Measurements from ENCODE around the gene SPON2. TPM values are rescaled to one million over a fixed set of nuclear protein-coding genes. Genes with fewer than 3 reads are reported as not detected.

SPON2 gene
- total RNA-seq, 2 donors from 2014 or later, result 7.0 to 17.4 TPM

- Mint-ChIP-seq H3K27ac (peak overlapping the region in 1 of 2 donors; percentile 36), H3K36me3 (no peaks in the 10 kb centered on the region), H3K9me3 (no peaks in the 10 kb centered on the region)
- ATAC-seq (no peak), DNase-seq (ENCODE audit: low spot score in 2 of 2) (no peak)
These were observed 39.0 kb upstream of the SPON2 start for GRCh38 chr4:1211371-1211770.

GRCh38 chr4:1210971-1211370 lies 38.6 kb upstream of the SPON2 start:
- no peaks in the 10 kb centered on the region for H3K36me3 Mint-ChIP-seq
- H3K27ac Mint-ChIP-seq, result peak overlapping the region in 1 of 2 donors; percentile 36
- DNase-seq (ENCODE audit: low spot score in 2 of 2) (no peak), ATAC-seq (no peak)
- H3K9me3 Mint-ChIP-seq, result no peaks in the 10 kb centered on the region

GRCh38 chr4:1210241-1210841 lies 38.0 kb upstream of the SPON2 start:
- ATAC-seq (no peak), DNase-seq (ENCODE audit: low spot score in 2 of 2) (no peak)
- no peaks in the 10 kb centered on the region for H3K36me3 Mint-ChIP-seq
- no peak overlapping the region for H3K27ac Mint-ChIP-seq
- H3K9me3 Mint-ChIP-seq, result no peaks in the 10 kb centered on the region

GRCh38 chr4:1209821-1210220 lies 37.4 kb upstream of the SPON2 start:
- Mint-ChIP-seq H3K9me3 (no peaks in the 10 kb centered on the region), H3K27ac (no peak overlapping the region)

GRCh38 chr4:1208970-1209704 lies 36.8 kb upstream of the SPON2 start:
- Mint-ChIP-seq H3K36me3 (peaks cover 0 to 5% of the 10 kb centered on the region in 2 donors), H3K27ac (no peak overlapping the region), H3K9me3 (no peaks in the 10 kb centered on the region)
- ATAC-seq, result no peak
- DNase-seq (ENCODE audit: low spot score in 2 of 2), result no peak

More at GRCh38 chr4:1209821-1210220, 37.4 kb upstream of the SPON2 start:
- DNase-seq (ENCODE audit: low spot score in 2 of 2), result no peak
- H3K36me3 Mint-ChIP-seq, result peaks cover 0 to under 1% of the 10 kb centered on the region in 2 donors
- ATAC-seq, result no peak

GRCh38 chr4:1208266-1208961 lies 36.0 kb upstream of the SPON2 start:
- no peak overlapping the region for H3K27ac Mint-ChIP-seq
- no peaks in the 10 kb centered on the region for H3K9me3 Mint-ChIP-seq
- DNase-seq (ENCODE audit: low spot score in 2 of 2) (peak in 1 of 2 donors; percentile 52), ATAC-seq (peak; percentile 12 to 54)
- H3K36me3 Mint-ChIP-seq, result peaks cover 0 to 5% of the 10 kb centered on the region in 2 donors

- ATAC-seq, result peak in 1 of 2 donors; percentile 5
- peaks cover 0 to 5% of the 10 kb centered on the region in 2 donors for H3K36me3 Mint-ChIP-seq
- no peak overlapping the region for H3K27ac Mint-ChIP-seq
- DNase-seq (ENCODE audit: low spot score in 2 of 2), result peak in 1 of 2 donors; percentile 43
- no peaks in the 10 kb centered on the region for H3K9me3 Mint-ChIP-seq
These were observed 35.4 kb upstream of the SPON2 start for GRCh38 chr4:1207603-1208265.

GRCh38 chr4:1207157-1207470 lies 34.7 kb upstream of the SPON2 start:
- Mint-ChIP-seq H3K27ac (peak overlapping the region in 1 of 2 donors; percentile 57), H3K9me3 (no peaks in the 10 kb centered on the region), H3K36me3 (peaks cover 0 to 5% of the 10 kb centered on the region in 2 donors)
- no peak for ATAC-seq
- DNase-seq (ENCODE audit: low spot score in 2 of 2), result peak in 1 of 2 donors; percentile 49

- DNase-seq (ENCODE audit: low spot score in 2 of 2), result peak in 1 of 2 donors; percentile 52
- peaks cover 0 to 5% of the 10 kb centered on the region in 2 donors for H3K36me3 Mint-ChIP-seq
- H3K27ac Mint-ChIP-seq, result peak overlapping the region in 1 of 2 donors; percentile 57
- no peaks in the 10 kb centered on the region for H3K9me3 Mint-ChIP-seq
- no peak for ATAC-seq
These were observed 34.1 kb upstream of the SPON2 start for GRCh38 chr4:1206299-1207156.

GRCh38 chr4:1205586-1206298 lies 33.4 kb upstream of the SPON2 start:
- H3K36me3 Mint-ChIP-seq, result peaks cover 0 to 5% of the 10 kb centered on the region in 2 donors
- H3K27ac Mint-ChIP-seq, result no peak overlapping the region
- peak in 1 of 2 donors; percentile 54 for DNase-seq (ENCODE audit: low spot score in 2 of 2)
- no peak for ATAC-seq
- no peaks in the 10 kb centered on the region for H3K9me3 Mint-ChIP-seq

GRCh38 chr4:1204828-1205585 lies 32.6 kb upstream of the SPON2 start:
- H3K9me3 Mint-ChIP-seq, result no peaks in the 10 kb centered on the region
- H3K27ac Mint-ChIP-seq, result no peak overlapping the region
- no peak for ATAC-seq
- peaks cover 0 to 5% of the 10 kb centered on the region in 2 donors for H3K36me3 Mint-ChIP-seq
- peak in 1 of 2 donors; percentile 50 for DNase-seq (ENCODE audit: low spot score in 2 of 2)

- H3K36me3 Mint-ChIP-seq, result peaks cover 0 to 5% of the 10 kb centered on the region in 2 donors
- H3K9me3 Mint-ChIP-seq, result no peaks in the 10 kb centered on the region
- ATAC-seq (no peak), DNase-seq (ENCODE audit: low spot score in 2 of 2) (no peak)
- H3K27ac Mint-ChIP-seq, result peak overlapping the region in 1 of 2 donors; percentile 94
These were observed 32.0 kb upstream of the SPON2 start for GRCh38 chr4:1204286-1204827.

- H3K36me3 Mint-ChIP-seq, result peaks cover 0 to 5% of the 10 kb centered on the region in 2 donors
- no peaks in the 10 kb centered on the region for H3K9me3 Mint-ChIP-seq
- ATAC-seq, result no peak
- H3K27ac Mint-ChIP-seq, result peak overlapping the region; percentile 68 to 94
- DNase-seq (ENCODE audit: low spot score in 2 of 2), result no peak
These were observed 30.7 kb upstream of the SPON2 start for GRCh38 chr4:1203026-1203616.

- H3K9me3 Mint-ChIP-seq, result no peaks in the 10 kb centered on the region
- DNase-seq (ENCODE audit: low spot score in 2 of 2) (no peak), ATAC-seq (no peak)
- peak overlapping the region; percentile 94 for H3K27ac Mint-ChIP-seq
- H3K36me3 Mint-ChIP-seq, result peaks cover 0 to 5% of the 10 kb centered on the region in 2 donors
These were observed 30.2 kb upstream of the SPON2 start for GRCh38 chr4:1202526-1203011.
